H9 (cell line): Measurements from ENCODE around the gene CDH20. TPM values are rescaled to one million over a fixed set of nuclear protein-coding genes. Genes with fewer than 3 reads are reported as not detected.

Experiments used
- DNase-seq: peaks from one replicate; pipeline ENCODE4 v3.0.0-alpha.2; 2017
- H2AFZ ChIP-seq: one replicate; pipeline ENCODE4 v1.6.1; 2013; ENCODE audit warnings: mild to moderate bottlenecking, low read length, control low read depth, moderate library complexity
- H2AK5ac ChIP-seq: 2 replicates; pipeline ENCODE4 v1.6.1; 2013; ENCODE audit warnings: low read length, control low read depth, mixed read lengths; ENCODE audit not compliant: insufficient read length
- H2BK120ac ChIP-seq: one replicate; pipeline ENCODE4 v1.6.1; 2013; ENCODE audit warnings: low read depth, mild to moderate bottlenecking, low read length, control low read depth, inconsistent platforms; ENCODE audit not compliant: poor library complexity, severe bottlenecking
- H2BK12ac ChIP-seq: 2 replicates; pipeline ENCODE4 v1.6.1; 2013; ENCODE audit warnings: low read length, control low read depth, mixed read lengths, low read depth; ENCODE audit not compliant: insufficient read length
- H2BK15ac ChIP-seq: 2 replicates; pipeline ENCODE4 v1.6.1; 2013; ENCODE audit warnings: low read depth, low read length, control low read depth
- H2BK20ac ChIP-seq: one replicate; pipeline ENCODE4 v1.6.1; 2013; ENCODE audit warnings: low read depth, mild to moderate bottlenecking, low read length, control low read depth, inconsistent platforms; ENCODE audit not compliant: poor library complexity, severe bottlenecking
- H2BK5ac ChIP-seq: 2 replicates; pipeline ENCODE4 v1.6.1; 2013; ENCODE audit warnings: low read length, control low read depth, mixed read lengths; ENCODE audit not compliant: insufficient read length
- H3K14ac ChIP-seq: 2 replicates; pipeline ENCODE4 v1.6.1; 2013; ENCODE audit warnings: low read length, control low read depth; ENCODE audit not compliant: insufficient read depth
- H3K18ac ChIP-seq: 2 replicates; pipeline ENCODE4 v1.6.1; 2013; ENCODE audit warnings: low read depth, mild to moderate bottlenecking, mixed read lengths, low read length, control low read depth; ENCODE audit not compliant: insufficient read length
- H3K23ac ChIP-seq: 2 replicates; pipeline ENCODE4 v1.6.1; 2013; ENCODE audit warnings: low read length, control low read depth, mixed read lengths, low read depth; ENCODE audit not compliant: insufficient read length
- H3K23me2 ChIP-seq: 2 replicates; pipeline ENCODE4 v1.6.1; 2013; ENCODE audit warnings: low read depth, mild to moderate bottlenecking, mixed read lengths, low read length, control low read depth; ENCODE audit not compliant: insufficient read length, poor library complexity, severe bottlenecking
- H3K27ac ChIP-seq: 2 replicates; pipeline ENCODE4 v1.5.1; 2013; ENCODE audit warnings: low read length, control low read depth, mixed read lengths, low read depth; ENCODE audit not compliant: insufficient read length
- H3K27me3 ChIP-seq: 2 replicates; pipeline ENCODE4 v1.6.1; 2013; ENCODE audit warnings: low read length, control low read depth, inconsistent platforms; ENCODE audit not compliant: insufficient read depth
- H3K4ac ChIP-seq: 2 replicates; pipeline ENCODE4 v1.6.1; 2013; ENCODE audit warnings: low read depth, mild to moderate bottlenecking, control low read depth, inconsistent platforms, low read length, moderate library complexity
- H3K4me1 ChIP-seq: 2 replicates; pipeline ENCODE4 v1.6.1; 2013; ENCODE audit warnings: low read length, control low read depth, inconsistent platforms; ENCODE audit not compliant: insufficient read depth
- H3K4me2 ChIP-seq: 2 replicates; pipeline ENCODE4 v1.6.1; 2013; ENCODE audit warnings: low read length, control low read depth, mixed read lengths; ENCODE audit not compliant: insufficient read length, insufficient read depth
- H3K56ac ChIP-seq: 2 replicates; pipeline ENCODE4 v1.6.1; 2013; ENCODE audit warnings: low read depth, mild to moderate bottlenecking, mixed read lengths, low read length, control low read depth; ENCODE audit not compliant: insufficient read length
- H3K79me1 ChIP-seq: 2 replicates; pipeline ENCODE4 v1.6.1; 2013; ENCODE audit warnings: low read depth, mild to moderate bottlenecking, moderate library complexity, low read length, control low read depth, inconsistent platforms; ENCODE audit not compliant: insufficient read depth, poor library complexity, severe bottlenecking
- H3K79me2 ChIP-seq: 2 replicates; pipeline ENCODE4 v1.6.1; 2013; ENCODE audit warnings: low read length, control low read depth, inconsistent platforms; ENCODE audit not compliant: insufficient read depth
- H3K9ac ChIP-seq: 2 replicates; pipeline ENCODE4 v1.6.1; 2013; ENCODE audit warnings: low read length, control low read depth, mixed read lengths; ENCODE audit not compliant: insufficient read length; ENCODE audit errors: extremely low read depth
- H3K9me3 ChIP-seq: one replicate; pipeline ENCODE4 v1.6.1; 2013; ENCODE audit warnings: low read depth, low read length, inconsistent platforms; ENCODE audit not compliant: control insufficient read depth
- H3T11ph ChIP-seq: one replicate; pipeline ENCODE4 v1.6.1; 2013; ENCODE audit warnings: mild to moderate bottlenecking, low read length, control low read depth, inconsistent platforms
- H4K20me1 ChIP-seq: one replicate; pipeline ENCODE4 v1.6.1; 2013; ENCODE audit not compliant: control insufficient read depth, insufficient read length, insufficient read depth
- H4K5ac ChIP-seq: 2 replicates; pipeline ENCODE4 v1.6.1; 2013; ENCODE audit warnings: low read depth, mild to moderate bottlenecking, mixed read lengths, low read length, control low read depth; ENCODE audit not compliant: insufficient read length
- H4K8ac ChIP-seq: replicated peaks from 2 replicates; pipeline ENCODE4 v1.6.1; 2013; ENCODE audit warnings: low read length, control low read depth, mixed read lengths, low read depth; ENCODE audit not compliant: insufficient read length
- H4K91ac ChIP-seq: 2 replicates; pipeline ENCODE4 v1.6.1; 2013; ENCODE audit warnings: low read depth, mild to moderate bottlenecking, moderate library complexity, mixed read lengths, low read length, control low read depth; ENCODE audit not compliant: insufficient read length
- H3K27ac Mint-ChIP-seq, 3 experiments: 2 replicates in 2 of 3; 3 replicates in 1 of 3; pipeline ENCODE4 v1.8.0; 2020 to 2021; ENCODE audit warnings: mixed read lengths in 3 of 3, mild to moderate bottlenecking in 1 of 3, moderate library complexity in 1 of 3
- H3K27me3 Mint-ChIP-seq: 2 replicates; pipeline ENCODE4 v1.8.0; 2021; ENCODE audit warnings: low read depth, mild to moderate bottlenecking, moderate library complexity, mixed read lengths
- H3K36me3 Mint-ChIP-seq, 3 experiments: 2 replicates in 2 of 3; 3 replicates in 1 of 3; pipeline ENCODE4 v1.8.0; 2020 to 2021; ENCODE audit warnings: low read depth in 3 of 3, mixed read lengths in 3 of 3; ENCODE audit not compliant: insufficient read depth in 1 of 3
- H3K4me1 Mint-ChIP-seq, 2 experiments: 2 replicates each; pipeline ENCODE4 v1.8.0; 2020; ENCODE audit warnings: mixed read lengths in 2 of 2
- H3K4me3 Mint-ChIP-seq, 2 experiments: 2 replicates in 1 of 2; 3 replicates in 1 of 2; pipeline ENCODE4 v1.8.0; 2020 to 2021; ENCODE audit warnings: mild to moderate bottlenecking in 2 of 2, mixed read lengths in 2 of 2, moderate library complexity in 1 of 2
- H3K9me3 Mint-ChIP-seq, 2 experiments: 2 replicates in 1 of 2; 3 replicates in 1 of 2; pipeline ENCODE4 v1.8.0; 2020; ENCODE audit warnings: mild to moderate bottlenecking in 2 of 2, mixed read lengths in 2 of 2, moderate library complexity in 1 of 2
- CTCF ChIP-seq: fragments of 200-600 bp; sonication (generic); conservative IDR thresholded peaks from 3 replicates; pipeline ENCODE4 v1.8.0; 2021; ENCODE audit warnings: antibody characterized with exemption, mild to moderate bottlenecking
- WGBS: extraction: QIAGEN DNeasy Blood & Tissue Kit; methylation state at CpG from one replicate; pipeline ENCODE4 v1.1.7; 2013; ENCODE audit warnings: missing lambda C conversion rate, low lambda C conversion rate, mixed read lengths; ENCODE audit not compliant: insufficient read length; ENCODE audit errors: extremely low coverage; 5-methylcytosine and 5-hydroxymethylcytosine counted together
- total RNA-seq: library from RNA; stranded (reverse); gene quantifications from 2 replicates; pipeline ENCODE4 v1.2.1, GENCODE V29; 2021

The CDH20 gene
- total RNA-seq, 1 experiment from 2014 or later: not detected

- Histone ChIP-seq H3K56ac (no peak overlapping the region), H4K91ac (no peak overlapping the region), H2AK5ac (no peak overlapping the region), H3K9me3 (no peaks in the 10 kb centered on the region), H3T11ph (no peak overlapping the region), H2BK20ac (no peak overlapping the region), H2BK15ac (no peak overlapping the region), H4K5ac (no peak overlapping the region), H3K27ac (no peak overlapping the region), H2BK5ac (no peak overlapping the region), H4K8ac (no peak overlapping the region), H3K4me2 (no peak overlapping the region), H3K79me1 (no peaks in the 10 kb centered on the region), H3K9ac (no peak overlapping the region), H3K4ac (no peak overlapping the region), H3K4me1 (no peaks in the 10 kb centered on the region), H2BK120ac (no peak overlapping the region), H2AFZ (no peak overlapping the region), H3K27me3 (peaks cover 4% of the 10 kb centered on the region; the same call in 1 of the 2 replicates), H3K23ac (no peak overlapping the region), H3K14ac (no peak overlapping the region), H3K23me2 (peaks cover 10% of the 10 kb centered on the region), H4K20me1 (no peaks in the 10 kb centered on the region), H2BK12ac (no peak overlapping the region), H3K18ac (no peak overlapping the region), H3K79me2 (no peaks in the 10 kb centered on the region)
- TF ChIP-seq CTCF: no peak
- DNase-seq: no peak
- Mint-ChIP-seq H3K27me3 (peaks cover 55% of the 10 kb centered on the region), H3K9me3 (no peaks in the 10 kb centered on the region), H3K36me3 (no peaks in the 10 kb centered on the region), H3K4me3 (no peak overlapping the region), H3K27ac (no peak overlapping the region), H3K4me1 (peaks cover 12% of the 10 kb centered on the region in 2 experiments)
- WGBS: no CpG with 5 or more reads among the region's 6 CpGs
Observed at GRCh38 chr18:61336766-61337165, 3.5 kb downstream of the CDH20 start.
